Mucosa of rectum (tissue), 2 donors: Measurements from ENCODE around the gene CPT1C.

ENCODE experiments used
- H3K27ac ChIP-seq, 2 donors: one replicate each; pipeline ENCODE4 v1.7.0; 2013; ENCODE audit warnings: inconsistent platforms in 2 of 2, low read depth in 2 of 2, low read length in 2 of 2
- H3K27me3 ChIP-seq, 2 donors: one replicate each; pipeline ENCODE4 v1.7.0; 2013; ENCODE audit warnings: low read length in 2 of 2; ENCODE audit not compliant: control insufficient read depth in 2 of 2, insufficient read depth in 2 of 2
- H3K36me3 ChIP-seq, 2 donors: one replicate each; pipeline ENCODE4 v1.7.0; 2013; ENCODE audit warnings: low read length in 2 of 2; ENCODE audit not compliant: control insufficient read depth in 2 of 2, insufficient read depth in 2 of 2
- H3K4me1 ChIP-seq, 2 donors: one replicate each; pipeline ENCODE4 v1.7.0; 2013; ENCODE audit warnings: low read length in 2 of 2, mild to moderate bottlenecking in 1 of 2; ENCODE audit not compliant: control insufficient read depth in 2 of 2, insufficient read depth in 2 of 2
- H3K4me3 ChIP-seq, 2 donors: one replicate each; pipeline ENCODE4 v1.7.0; 2013; ENCODE audit warnings: low read length in 2 of 2
- H3K9ac ChIP-seq, 2 donors: one replicate each; pipeline ENCODE4 v1.7.0; 2013; ENCODE audit warnings: low read length in 2 of 2, low read depth in 1 of 2, mild to moderate bottlenecking in 1 of 2
- H3K9me3 ChIP-seq, 2 donors: one replicate each; pipeline ENCODE4 v1.7.0; 2013; ENCODE audit warnings: low read length in 2 of 2; ENCODE audit not compliant: control insufficient read depth in 2 of 2
- donor health status: healthy.
- donor health status: Normal muscosa, but diverticular disease.

CPT1C gene

DNA sequence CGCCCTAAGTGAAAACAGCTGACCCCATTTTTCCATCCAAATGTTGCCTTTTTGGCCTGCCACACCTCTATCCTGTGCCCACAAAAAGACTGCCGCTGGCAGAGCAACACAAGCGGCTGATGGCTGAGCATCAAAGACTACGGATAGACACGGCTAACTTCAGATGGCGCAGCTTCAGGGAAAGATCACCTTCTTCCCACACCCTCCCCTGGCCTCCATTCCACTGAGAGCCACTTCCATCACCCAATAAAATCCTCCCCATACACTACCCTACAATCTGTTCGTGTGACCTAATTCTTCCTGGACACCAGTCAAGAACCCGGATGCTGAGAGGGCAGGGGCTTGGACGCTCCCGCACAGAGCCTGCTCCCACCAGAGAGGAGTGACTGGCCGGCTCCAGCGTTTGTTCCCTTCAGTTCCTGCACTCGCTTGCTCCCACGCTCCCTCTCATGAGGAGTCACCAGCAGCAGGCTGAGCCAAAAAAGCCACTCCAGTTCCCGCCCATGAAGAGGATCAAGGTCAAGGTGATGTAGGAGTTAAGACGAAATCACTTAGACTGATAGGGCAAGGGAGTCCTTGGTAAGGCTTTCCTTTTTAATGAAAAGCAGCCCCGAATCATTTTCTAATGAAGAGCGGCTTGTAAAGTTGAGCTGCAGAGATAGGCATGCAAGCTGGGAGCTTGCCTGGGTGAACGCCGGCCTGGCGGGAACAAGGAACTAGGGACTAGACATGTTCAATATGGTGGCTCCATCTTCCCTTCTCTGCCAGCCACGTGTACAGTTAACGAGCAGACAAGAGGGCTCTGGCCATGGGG, 36.5 kb downstream of the CPT1C start:
- Histone ChIP-seq H3K4me1 (no peaks in the 10 kb centered on the region), H3K27me3 (no peaks in the 10 kb centered on the region), H3K9me3 (no peaks in the 10 kb centered on the region), H3K4me3 (no peak overlapping the region), H3K9ac (no peak overlapping the region), H3K27ac (no peak overlapping the region), H3K36me3 (no peaks in the 10 kb centered on the region)

DNA sequence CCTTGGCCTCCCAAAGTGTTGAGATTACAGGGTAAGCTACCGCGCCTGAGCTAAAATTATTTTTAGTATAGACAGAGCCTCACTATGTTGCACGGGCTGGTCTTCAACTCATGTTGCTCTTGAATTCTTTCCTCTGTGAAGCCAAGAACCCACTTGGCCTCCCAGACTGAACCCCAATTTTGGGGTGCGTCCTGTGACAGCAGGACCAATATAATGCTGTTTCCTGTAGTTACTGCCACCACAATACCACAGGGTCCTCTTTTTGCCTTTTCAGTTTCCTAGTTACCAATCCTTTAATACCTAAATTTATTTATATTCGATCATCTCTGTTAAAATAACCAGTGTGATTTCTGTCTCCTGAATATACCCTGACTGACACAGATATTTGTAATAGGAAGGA, 39.2 kb downstream of the CPT1C start:
- H3K27me3 ChIP-seq = no peaks in the 10 kb centered on the region
- no peaks in the 10 kb centered on the region for H3K36me3 ChIP-seq
- no peak overlapping the region for H3K27ac ChIP-seq
- no peaks in the 10 kb centered on the region for H3K4me1 ChIP-seq
- no peak overlapping the region for H3K9ac ChIP-seq
- no peaks in the 10 kb centered on the region for H3K9me3 ChIP-seq
- no peak overlapping the region for H3K4me3 ChIP-seq

DNA sequence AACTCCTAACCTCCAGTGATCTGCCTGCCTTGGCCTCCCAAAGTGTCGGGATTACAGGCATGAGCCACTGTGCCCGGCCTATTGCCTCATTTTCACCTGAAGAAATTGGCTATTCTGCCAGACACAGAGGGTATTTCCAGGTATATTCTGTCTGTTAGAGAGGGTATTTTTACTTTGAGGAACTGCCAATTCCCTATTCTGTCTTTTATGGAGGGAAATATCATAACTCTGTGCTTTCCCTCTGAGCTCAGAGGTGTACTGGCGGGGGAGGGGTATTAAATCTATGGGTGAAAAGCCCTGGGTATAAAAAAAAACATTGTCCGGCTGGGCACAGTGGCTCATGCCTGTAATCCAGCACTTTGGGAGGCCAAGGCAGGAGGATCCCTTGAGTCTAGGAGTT, 47.4 kb downstream of the CPT1C start:
- Histone ChIP-seq H3K9me3 (no peaks in the 10 kb centered on the region), H3K27me3 (no peaks in the 10 kb centered on the region), H3K4me1 (no peaks in the 10 kb centered on the region), H3K36me3 (no peaks in the 10 kb centered on the region), H3K9ac (no peak overlapping the region), H3K4me3 (no peak overlapping the region), H3K27ac (no peak overlapping the region)

DNA sequence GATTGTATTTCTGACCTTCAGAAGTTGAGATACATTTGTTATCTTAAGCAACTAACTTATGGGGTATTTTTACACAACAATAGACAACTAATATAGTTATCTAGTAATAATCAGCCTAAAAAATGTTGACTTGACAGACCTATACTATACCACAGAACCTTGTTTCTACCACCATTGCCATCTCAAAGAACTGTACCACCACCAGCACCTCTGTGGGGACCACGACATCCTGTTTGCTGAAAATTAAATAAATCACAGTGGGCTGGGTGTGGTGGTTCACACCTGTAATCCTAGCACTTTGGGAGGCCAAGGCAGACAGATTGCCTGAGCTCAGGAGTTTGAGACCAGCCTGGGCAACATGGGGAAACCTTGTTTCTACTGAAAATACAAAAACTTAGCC, 48.2 kb downstream of the CPT1C start:
- Histone ChIP-seq H3K36me3 (no peaks in the 10 kb centered on the region), H3K4me3 (no peak overlapping the region), H3K4me1 (no peaks in the 10 kb centered on the region), H3K9ac (no peak overlapping the region), H3K9me3 (no peaks in the 10 kb centered on the region), H3K27ac (no peak overlapping the region), H3K27me3 (no peaks in the 10 kb centered on the region)

DNA sequence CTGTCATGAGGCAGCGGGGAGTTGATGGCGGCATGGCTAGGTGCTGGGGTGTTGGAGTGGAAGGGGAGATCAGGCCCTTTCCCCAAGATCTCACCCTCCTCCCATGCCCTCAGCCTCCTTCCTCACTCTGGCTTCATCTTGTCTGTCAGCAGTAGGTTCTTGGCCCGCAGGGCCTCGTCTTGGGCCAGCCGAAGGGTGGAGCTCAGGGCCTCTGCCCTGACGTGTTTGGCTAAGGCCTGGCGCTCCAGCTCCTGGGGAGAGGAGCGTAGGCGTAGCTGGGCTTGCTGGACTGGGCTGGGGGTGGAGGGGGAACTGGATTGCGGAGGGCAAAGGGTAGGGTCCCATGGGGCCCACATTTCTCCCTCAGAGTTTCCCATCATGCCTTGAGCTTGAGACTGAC, 49.0 kb downstream of the CPT1C start:
- no peak overlapping the region for H3K9ac ChIP-seq
- no peaks in the 10 kb centered on the region for H3K4me1 ChIP-seq
- no peak overlapping the region for H3K4me3 ChIP-seq
- no peak overlapping the region for H3K27ac ChIP-seq
- H3K36me3 ChIP-seq = no peaks in the 10 kb centered on the region
- H3K9me3 ChIP-seq = no peaks in the 10 kb centered on the region
- H3K27me3 ChIP-seq = no peaks in the 10 kb centered on the region

DNA sequence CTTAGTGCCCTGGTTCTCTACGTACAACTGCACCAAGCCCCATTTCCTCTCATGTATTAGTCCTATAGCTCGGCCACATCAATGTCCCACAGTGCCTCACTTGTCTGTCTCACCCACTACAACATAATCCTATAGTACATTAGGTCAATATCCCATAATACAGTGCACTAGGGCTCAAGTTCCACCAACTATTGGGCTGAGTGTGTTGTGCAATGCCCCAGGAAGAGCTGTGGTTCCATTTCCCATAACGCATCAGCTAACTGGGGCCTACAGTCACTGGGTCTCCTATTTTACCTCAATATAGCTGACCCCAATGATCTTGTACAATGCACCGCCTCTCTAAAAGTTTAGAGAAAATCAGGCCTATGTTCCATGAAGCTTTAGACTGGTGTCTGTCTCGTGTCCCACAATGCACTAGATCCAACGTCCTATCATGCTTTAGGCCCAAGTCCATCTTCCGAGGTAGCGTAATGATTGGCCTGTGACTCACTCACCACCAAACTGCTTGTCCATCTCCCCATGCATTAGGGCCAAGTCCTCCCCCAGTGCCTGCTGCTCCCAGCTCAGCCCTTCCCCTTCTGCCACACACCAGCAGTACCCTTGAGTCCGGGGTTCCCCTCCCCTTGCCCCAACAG, 50.4 kb downstream of the CPT1C start:
- no peaks in the 10 kb centered on the region for H3K9me3 ChIP-seq
- no peak overlapping the region for H3K27ac ChIP-seq
- H3K4me3 ChIP-seq = no peak overlapping the region
- no peaks in the 10 kb centered on the region for H3K27me3 ChIP-seq
- no peak overlapping the region for H3K9ac ChIP-seq
- no peaks in the 10 kb centered on the region for H3K36me3 ChIP-seq
- no peaks in the 10 kb centered on the region for H3K4me1 ChIP-seq

DNA sequence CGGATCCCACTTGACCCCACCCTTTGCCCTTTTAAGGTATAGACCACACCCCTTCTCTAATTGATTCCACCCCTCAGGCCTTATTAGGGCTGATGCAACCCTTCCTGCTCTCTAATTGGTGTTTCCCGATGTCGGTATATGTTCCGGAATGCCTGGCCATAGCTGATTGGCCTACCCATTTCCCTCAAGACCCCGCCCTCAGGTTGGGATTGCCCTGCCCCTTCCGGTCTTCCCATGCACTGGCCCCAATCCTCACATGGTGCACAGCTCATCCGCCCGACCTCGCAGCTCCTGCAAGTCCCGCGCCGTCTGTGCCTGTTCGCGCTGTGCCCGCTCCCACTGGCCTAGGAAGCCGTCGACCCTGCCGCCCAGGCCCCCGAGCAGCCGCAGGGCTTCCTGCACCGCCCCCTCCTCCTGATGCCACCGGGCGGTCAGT, 54.0 kb downstream of the CPT1C start:
- no peak overlapping the region for H3K4me3 ChIP-seq
- H3K9me3 ChIP-seq = no peaks in the 10 kb centered on the region
- H3K36me3 ChIP-seq = no peaks in the 10 kb centered on the region
- H3K27ac ChIP-seq = no peak overlapping the region
- no peaks in the 10 kb centered on the region for H3K4me1 ChIP-seq
- H3K9ac ChIP-seq = no peak overlapping the region
- H3K27me3 ChIP-seq = no peaks in the 10 kb centered on the region

DNA sequence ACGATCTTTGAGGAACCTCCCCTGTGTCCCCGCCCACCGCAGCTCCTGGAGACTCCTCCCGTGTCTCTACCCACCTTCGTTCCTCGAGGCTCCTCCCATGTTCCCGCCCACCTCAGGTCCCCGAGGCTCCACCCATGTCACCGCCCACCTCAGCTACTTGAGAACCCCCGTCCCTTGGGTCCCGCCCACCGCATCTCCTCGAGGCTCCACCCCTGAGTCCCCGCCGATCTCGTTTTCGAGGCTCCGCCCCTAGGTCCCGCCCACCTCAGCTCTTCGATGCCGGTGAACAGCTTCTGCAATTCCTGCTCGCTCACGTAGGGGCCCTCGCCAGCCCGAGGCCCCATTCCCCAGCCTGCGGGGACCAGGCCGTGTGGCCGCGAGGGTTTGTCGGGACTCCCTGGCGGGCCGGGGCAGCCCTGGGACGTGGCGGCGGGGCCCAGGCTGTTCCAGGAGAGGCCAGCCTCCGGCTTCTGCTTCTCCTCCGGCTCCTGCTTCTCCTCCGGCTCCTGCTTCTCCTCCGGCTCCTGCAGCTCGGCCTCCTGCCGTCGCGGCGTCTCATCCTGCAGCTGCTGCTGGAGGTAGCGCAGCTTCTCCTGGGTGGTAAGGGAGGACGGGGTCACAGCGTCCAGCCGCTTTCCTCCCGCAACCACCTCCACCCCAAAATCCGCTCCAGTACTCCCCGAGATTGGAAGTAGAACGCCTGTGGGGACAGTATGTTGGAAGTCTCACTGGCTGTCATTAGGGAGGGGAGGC, 55.5 kb downstream of the CPT1C start:
- no peak overlapping the region for H3K9ac ChIP-seq
- no peaks in the 10 kb centered on the region for H3K9me3 ChIP-seq
- H3K36me3 ChIP-seq = no peaks in the 10 kb centered on the region
- H3K4me3 ChIP-seq = no peak overlapping the region
- H3K4me1 ChIP-seq = no peaks in the 10 kb centered on the region
- H3K27ac ChIP-seq = no peak overlapping the region
- no peaks in the 10 kb centered on the region for H3K27me3 ChIP-seq

DNA sequence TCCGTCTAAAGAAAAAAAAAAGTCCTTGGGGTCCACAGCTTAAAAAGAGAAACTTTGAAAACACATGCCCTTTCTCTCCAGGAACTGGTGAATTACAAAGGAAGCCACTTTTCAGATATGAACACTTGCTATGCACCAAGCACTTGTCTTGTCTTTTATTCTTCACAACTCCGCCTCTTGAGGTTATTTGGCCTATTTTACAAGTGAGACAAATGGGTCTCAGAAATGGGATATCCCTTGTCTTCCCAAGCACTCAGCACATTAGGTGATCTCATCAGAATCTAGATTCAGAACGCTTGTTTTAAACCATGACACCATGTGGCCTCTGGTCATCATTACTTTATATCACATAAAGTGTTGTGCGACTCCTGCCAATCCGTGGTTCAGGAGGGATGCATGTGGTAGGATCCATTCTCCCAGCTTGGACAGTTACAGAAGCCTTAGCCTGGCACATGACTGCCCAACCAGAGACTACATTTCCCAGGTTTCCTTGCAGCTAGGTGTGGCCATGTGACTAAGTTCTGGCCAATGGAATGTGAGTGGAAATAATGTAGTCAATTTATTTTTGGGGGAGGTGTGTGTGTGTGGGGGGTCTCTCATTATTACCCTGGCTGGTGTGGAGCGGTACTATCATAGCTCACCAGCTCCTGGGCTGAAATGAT, 58.3 kb downstream of the CPT1C start:
- no peaks in the 10 kb centered on the region for H3K36me3 ChIP-seq
- H3K27me3 ChIP-seq = no peaks in the 10 kb centered on the region
- no peak overlapping the region for H3K9ac ChIP-seq
- no peak overlapping the region for H3K27ac ChIP-seq
- H3K4me1 ChIP-seq = no peaks in the 10 kb centered on the region
- H3K9me3 ChIP-seq = peaks cover 0 to 3% of the 10 kb centered on the region in 2 donors
- H3K4me3 ChIP-seq = no peak overlapping the region

DNA sequence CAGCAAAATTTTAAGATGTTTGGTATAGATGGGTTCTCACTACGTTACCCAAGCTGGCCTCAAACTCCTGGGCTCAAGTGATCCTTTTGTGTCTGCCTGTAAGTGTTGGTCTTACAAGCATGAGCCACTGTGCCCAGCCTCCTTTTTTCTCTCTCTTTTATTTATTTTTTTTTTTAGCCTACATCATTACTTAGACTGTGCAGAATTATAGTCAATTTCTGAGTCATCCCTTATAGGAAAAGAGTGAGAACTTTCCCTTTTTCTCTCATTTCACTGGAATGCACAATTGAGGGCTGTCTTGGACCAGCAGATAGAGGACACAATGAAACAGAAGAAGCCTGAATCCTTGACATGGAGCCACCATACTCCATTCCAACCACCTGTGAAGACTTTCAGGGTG, 58.9 kb downstream of the CPT1C start:
- peaks cover 0 to 3% of the 10 kb centered on the region in 2 donors for H3K9me3 ChIP-seq
- no peaks in the 10 kb centered on the region for H3K4me1 ChIP-seq
- H3K27me3 ChIP-seq = no peaks in the 10 kb centered on the region
- no peak overlapping the region for H3K4me3 ChIP-seq
- H3K9ac ChIP-seq = no peak overlapping the region
- H3K27ac ChIP-seq = no peak overlapping the region
- no peaks in the 10 kb centered on the region for H3K36me3 ChIP-seq
